AG10803 (cell line): ENCODE measurements around the gene HSPBP1.

Source experiments
- DNase-seq: peaks from one replicate; pipeline ENCODE4 v3.0.0; 2010; ENCODE audit warnings: low read depth
- H3K4me3 ChIP-seq: 2 replicates; pipeline ENCODE4 v1.5.1; 2011; ENCODE audit warnings: mild to moderate bottlenecking, low read length, control low read depth
- TF ChIP-seq, protein P1 (sequence below): conservative IDR thresholded peaks from 2 replicates; pipeline ENCODE4 v1.5.1; 2011; ENCODE audit warnings: mild to moderate bottlenecking, low read length, control low read depth, inconsistent platforms

The HSPBP1 gene

DNA sequence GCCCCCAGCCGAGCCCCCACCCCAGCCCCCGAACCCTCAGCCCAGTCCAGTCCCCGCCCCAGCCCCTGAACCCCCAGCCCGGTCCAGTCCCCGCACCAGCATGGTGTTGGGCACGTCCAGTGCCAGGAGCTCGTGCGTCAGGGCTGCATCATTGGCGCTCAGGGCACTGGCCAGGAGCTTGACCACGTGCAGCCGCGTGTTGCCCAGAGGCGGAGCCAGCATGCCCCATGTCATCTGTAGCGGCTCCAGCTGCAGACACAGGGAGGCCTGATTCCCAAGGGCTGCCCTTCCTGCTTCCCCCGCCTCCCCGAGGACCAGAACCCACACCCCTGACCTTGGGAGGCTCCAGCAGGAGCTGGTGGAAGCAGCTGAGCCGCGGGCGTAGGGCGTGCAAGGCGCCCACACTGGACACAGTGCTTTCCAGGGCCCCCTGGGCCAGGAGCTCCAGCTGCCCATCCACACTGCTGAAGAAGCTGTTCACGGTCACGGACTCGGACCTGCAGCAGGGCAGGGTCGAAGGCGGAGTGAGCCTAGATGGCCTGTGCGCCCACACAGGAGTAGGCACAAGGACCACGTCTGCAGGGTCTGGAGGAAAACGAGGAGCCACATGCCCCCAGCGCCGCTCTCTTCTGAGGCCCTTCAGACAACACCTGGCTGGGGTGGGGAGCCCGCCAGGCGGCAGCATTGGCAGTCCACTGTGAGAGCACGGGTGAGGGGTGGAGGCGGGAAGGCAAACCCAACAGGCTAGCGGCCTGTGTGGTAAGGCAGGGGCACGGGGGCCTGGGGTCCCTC lies 38.6 kb downstream of the HSPBP1 start:
- TF ChIP-seq, protein P1, sequence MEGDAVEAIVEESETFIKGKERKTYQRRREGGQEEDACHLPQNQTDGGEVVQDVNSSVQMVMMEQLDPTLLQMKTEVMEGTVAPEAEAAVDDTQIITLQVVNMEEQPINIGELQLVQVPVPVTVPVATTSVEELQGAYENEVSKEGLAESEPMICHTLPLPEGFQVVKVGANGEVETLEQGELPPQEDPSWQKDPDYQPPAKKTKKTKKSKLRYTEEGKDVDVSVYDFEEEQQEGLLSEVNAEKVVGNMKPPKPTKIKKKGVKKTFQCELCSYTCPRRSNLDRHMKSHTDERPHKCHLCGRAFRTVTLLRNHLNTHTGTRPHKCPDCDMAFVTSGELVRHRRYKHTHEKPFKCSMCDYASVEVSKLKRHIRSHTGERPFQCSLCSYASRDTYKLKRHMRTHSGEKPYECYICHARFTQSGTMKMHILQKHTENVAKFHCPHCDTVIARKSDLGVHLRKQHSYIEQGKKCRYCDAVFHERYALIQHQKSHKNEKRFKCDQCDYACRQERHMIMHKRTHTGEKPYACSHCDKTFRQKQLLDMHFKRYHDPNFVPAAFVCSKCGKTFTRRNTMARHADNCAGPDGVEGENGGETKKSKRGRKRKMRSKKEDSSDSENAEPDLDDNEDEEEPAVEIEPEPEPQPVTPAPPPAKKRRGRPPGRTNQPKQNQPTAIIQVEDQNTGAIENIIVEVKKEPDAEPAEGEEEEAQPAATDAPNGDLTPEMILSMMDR = no peak
- no peak overlapping the region for H3K4me3 ChIP-seq
- no peak for DNase-seq

DNA sequence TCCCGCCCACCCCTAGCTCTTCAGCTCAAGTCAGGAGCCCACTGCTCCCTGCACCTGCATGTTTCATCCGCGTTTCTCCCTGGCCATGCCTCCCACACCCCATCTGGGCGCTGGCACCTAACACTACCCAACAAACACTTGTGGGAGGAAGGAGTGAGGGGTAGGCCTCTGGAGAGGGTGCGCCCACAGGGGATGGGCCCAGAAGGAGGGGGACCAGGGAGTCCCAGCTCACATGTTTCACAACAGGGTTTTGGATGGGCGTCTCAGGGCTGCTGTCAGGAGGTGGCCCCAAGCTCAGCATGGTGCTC lies 39.2 kb downstream of the HSPBP1 start:
- no peak for DNase-seq
- TF ChIP-seq, protein P1 = no peak

DNA sequence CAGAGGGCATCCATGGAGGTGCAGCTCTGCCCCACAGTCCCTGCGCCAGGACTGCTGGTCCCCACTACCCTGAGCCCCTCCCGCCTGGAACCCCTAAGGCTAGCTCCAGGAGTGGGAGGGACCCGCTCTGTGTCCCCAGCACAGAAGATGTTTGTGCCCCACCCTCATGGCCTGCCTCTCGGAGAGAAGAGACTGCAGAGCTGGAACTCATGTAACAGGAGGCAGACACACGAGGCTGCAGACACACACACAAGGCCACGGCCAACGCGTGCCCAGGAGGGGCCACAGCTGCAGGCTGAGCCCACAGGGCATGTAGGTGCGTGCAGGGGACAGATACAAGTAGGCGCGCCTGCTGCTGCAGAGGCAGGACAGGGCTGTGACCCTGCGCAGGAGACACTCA lies 40.9 kb downstream of the HSPBP1 start:
- TF ChIP-seq, protein P1 = no peak
- no peak overlapping the region for H3K4me3 ChIP-seq
- no peak for DNase-seq

More for the DNA sequence above, 39.2 kb downstream of the HSPBP1 start:
- H3K4me3 ChIP-seq = no peak overlapping the region

DNA sequence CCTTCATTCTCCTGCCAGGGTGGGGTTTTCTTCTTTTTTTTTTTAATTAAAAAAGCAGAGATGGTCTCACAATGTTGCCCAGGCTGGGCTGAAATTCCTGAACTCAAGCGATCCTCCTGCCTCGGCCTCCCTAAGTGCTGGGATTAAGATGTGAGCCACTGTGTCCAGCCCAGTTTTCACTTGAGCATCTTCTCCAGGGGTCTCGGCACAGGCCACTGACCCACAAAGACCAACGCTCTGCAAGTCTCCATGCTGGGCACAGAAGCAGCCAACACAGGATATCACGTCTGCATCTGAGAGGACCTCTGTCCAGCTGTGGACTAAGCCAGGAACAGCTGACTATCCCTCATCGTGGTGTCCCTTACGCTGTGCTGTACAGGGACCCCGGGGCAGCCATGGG lies 41.9 kb downstream of the HSPBP1 start:
- DNase-seq = no peak
- H3K4me3 ChIP-seq = no peak overlapping the region

DNA sequence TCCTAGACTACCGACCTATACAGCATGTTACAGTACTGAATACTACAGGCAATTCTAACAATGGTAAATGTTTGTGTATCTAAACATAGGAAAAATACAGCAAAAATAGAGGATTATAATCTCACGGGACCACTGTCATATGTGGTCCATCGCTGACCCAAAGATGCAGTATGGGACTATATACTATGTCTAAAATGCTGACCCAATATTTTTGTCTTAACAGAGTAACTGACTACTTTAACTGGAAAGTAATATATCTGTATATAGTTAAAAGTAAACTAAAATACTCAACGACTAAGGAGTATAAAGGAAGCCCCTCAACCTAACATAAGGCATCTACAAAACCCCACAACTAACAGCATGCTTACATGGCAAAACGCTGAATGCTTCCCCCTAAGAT lies 46.9 kb downstream of the HSPBP1 start:
- TF ChIP-seq, protein P1 = no peak
- H3K4me3 ChIP-seq = no peak overlapping the region
- DNase-seq = no peak

More for the DNA sequence above, 41.9 kb downstream of the HSPBP1 start:
- TF ChIP-seq, protein P1 = no peak

DNA sequence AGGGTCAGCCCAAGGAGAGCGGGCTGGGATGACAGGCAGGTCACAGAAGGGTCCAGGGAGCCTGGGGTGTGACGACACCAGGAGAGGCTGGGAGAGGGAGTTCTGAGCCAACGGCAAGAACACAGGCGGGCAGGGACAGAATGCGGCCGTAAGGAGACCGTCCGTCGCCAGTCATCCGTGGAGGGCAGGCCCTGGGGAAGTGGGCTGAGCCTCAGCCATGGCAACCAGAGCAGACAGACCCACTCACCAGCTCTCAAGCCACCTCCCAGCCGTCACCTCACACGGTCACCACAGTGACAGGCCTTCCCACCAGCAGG lies 47.7 kb downstream of the HSPBP1 start:
- H3K4me3 ChIP-seq = no peak overlapping the region
- TF ChIP-seq, protein P1 = no peak
- no peak for DNase-seq

DNA sequence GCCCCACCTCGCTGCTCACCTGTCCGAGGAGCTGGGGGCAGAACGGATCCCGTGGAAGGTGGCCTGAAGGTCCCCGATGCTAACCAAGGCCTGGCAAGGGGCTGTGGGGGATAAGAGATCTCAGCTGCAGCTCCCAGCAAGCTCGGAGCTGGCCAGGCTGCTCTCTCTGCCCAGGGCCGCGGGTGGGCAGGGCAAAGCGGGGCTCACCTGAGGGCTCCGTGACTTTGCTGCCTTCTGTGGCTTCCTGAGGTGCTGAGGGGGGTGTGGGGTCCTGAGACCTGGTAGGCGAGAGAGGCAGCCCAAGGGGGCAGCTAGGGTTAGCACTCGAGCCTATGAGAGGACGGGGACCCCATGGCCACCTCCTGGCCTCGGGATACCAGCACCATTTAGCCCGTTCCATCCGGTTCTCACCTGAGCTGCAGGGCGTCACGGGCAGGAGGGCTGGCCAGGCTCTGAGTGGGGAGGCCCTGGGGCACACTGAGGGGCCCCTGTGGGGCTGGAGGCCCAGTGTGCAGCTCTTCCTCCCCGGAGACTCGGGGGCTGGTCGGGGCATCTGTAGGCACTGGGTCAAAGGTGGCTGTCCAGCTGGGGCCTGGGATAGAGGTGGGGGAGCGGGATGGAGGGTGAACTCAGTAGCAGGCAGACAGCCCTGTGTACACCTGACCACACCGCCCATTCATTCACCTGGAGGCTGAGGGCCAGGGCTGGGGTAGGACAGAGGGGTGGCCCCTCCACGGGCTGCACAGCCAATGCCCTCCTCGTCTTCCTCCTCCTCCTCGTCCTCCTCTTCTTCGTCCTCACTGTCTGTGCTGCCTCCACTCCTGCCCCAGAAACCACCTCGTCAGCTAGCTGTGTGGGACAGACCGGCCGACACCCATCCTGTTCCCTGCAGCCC lies 48.3 kb downstream of the HSPBP1 start:
- TF ChIP-seq, protein P1 = no peak
- no peak overlapping the region for H3K4me3 ChIP-seq
- DNase-seq = no peak
